Neural progenitor cell (in vitro differentiated cells): ENCODE measurements around the gene CRNKL1.

Source experiments
- CTCF ChIP-seq: fragments of 200-600 bp; sonication (generic); IDR thresholded peaks from 2 replicates; pipeline ENCODE4 v1.5.1; 2017; ENCODE audit warnings: antibody characterized with exemption, mild to moderate bottlenecking
- EZH2phosphoT487 ChIP-seq: fragments of 200-600 bp; sonication (generic); IDR thresholded peaks from 2 replicates; pipeline ENCODE4 v1.6.1; 2017; ENCODE audit warnings: antibody characterized with exemption

GRCh38 chr20:20022498-20022897 is 29.8 kb downstream of the CRNKL1 start:
- no peak for TF ChIP-seq EZH2phosphoT487
- TF ChIP-seq CTCF: no peak
